GM12865 (cell line): ENCODE results near the gene CHD2.

ENCODE experiments used
- DNase-seq: peaks from one replicate; pipeline ENCODE4 v3.0.0; 2010; ENCODE audit warnings: low read depth
- H3K4me3 ChIP-seq: 2 replicates; pipeline ENCODE4 v1.5.1; 2011; ENCODE audit warnings: mild to moderate bottlenecking, low read depth, low read length, control low read depth
- CTCF ChIP-seq: IDR thresholded peaks from 2 replicates; pipeline ENCODE4 v1.5.1; 2011; ENCODE audit warnings: low read length, control low read depth, low read depth, inconsistent platforms; ENCODE audit not compliant: insufficient read depth; ENCODE audit errors: missing control alignments

Gene CHD2

DNA sequence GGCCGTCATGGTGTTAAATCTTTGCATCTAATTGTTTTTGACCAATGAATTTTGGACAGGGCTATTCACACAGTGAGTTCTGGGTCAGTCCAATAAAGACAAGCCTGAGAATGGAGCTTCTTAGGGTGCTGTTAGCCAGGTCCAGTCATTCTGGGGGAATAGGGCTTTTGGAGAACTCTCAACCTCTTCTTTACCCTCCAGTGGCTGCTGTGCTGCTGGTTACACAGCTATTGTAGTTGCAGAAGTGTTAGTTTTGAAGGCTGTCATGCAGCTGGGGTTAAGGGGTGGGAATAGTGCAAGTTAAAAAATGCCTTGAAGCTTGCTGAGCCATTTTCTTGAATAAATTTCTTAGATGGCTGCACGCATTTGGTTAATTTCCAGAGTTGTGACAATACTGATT, 89.9 kb downstream of the CHD2 start:
- H3K4me3 ChIP-seq, result no peak overlapping the region
- DNase-seq, result no peak
- TF ChIP-seq CTCF, result no peak

DNA sequence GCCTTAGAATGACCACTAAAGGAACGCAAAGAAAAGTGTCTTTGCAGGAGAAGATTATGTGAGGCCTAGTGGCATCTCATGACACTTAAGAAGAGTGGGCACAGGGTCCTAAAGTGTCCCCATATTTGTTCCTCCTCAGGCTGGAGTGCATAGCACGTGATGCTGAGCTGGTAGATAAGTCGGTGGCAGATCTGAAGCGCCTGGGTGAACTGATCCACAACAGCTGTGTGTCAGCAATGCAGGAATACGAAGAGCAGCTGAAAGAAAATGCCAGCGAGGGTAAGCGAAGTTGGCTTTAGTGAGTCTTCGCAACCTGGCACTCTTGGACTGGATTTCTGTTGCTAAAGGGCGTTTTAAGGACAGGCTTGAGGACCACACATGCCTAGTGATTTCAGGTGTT, 92.6 kb downstream of the CHD2 start:
- TF ChIP-seq CTCF, result no peak
- H3K4me3 ChIP-seq, result no peak overlapping the region
- DNase-seq, result no peak

- DNase-seq, result no peak
- TF ChIP-seq CTCF, result no peak
- no peak overlapping the region for H3K4me3 ChIP-seq
Observed at GRCh38 chr15:92997821-92998220, 97.7 kb downstream of the CHD2 start.

DNA sequence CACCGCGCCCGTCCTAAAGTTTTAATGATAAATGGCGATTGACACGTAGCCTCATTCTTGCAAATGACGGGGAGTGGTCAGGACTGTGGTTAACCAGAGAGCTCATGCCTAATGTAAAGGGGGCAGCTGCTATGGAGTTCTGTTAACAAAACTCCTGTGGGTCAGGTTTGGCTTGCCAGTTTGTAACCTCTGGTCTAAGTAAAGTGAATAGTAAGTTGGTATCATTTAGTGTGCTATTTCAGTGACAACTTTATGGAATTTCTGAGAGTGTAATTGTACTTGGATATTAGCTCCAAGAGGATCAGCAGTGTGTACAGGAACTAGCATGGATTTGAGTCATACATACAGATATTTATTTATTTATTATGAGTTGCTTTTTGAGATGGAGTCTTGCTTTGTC, 101.0 kb downstream of the CHD2 start:
- no peak for TF ChIP-seq CTCF
- DNase-seq, result no peak
- H3K4me3 ChIP-seq, result no peak overlapping the region

DNA sequence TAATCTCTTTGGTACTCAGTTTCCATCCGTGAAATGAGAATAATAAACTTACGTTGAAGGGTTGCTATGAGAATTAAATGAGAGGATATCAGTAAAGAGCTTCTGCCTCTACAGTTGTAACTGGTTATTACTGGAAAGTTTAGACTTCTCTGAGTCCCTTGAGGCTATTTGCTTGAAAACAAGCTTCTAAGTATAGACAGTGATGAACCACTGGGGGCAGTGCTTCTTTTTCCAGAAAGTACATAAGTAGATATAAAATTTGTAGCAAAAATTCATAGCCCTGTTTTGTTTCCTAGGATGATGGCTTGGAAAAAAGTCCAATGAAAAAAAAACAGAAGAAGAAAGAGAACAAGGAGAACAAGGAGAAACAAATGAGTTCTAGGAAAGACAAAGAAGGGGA, 101.8 kb downstream of the CHD2 start:
- no peak for DNase-seq
- TF ChIP-seq CTCF, result peak; percentile 7
- no peak overlapping the region for H3K4me3 ChIP-seq

GRCh38 chr15:93005133-93005532, 105.0 kb downstream of the CHD2 start:
- no peak overlapping the region for H3K4me3 ChIP-seq
- DNase-seq, result no peak
- TF ChIP-seq CTCF, result no peak

- H3K4me3 ChIP-seq, result no peak overlapping the region
- no peak for TF ChIP-seq CTCF
- DNase-seq, result no peak
Observed at GRCh38 chr15:93007994-93008393, 107.9 kb downstream of the CHD2 start.
